ENCODE measurements around the gene PSMB3. TPM values are rescaled to one million over a fixed set of nuclear protein-coding genes. Genes with fewer than 3 reads are reported as not detected.
A peak's percentile ranks its signal among the peaks of the same experiment; 100 is the strongest.

PSMB3 gene
- polyA plus RNA-seq, 1 donor (not counting 4 experiments of a cell fraction or from before 2014, with no cell fraction given), result 294 TPM

DNA sequence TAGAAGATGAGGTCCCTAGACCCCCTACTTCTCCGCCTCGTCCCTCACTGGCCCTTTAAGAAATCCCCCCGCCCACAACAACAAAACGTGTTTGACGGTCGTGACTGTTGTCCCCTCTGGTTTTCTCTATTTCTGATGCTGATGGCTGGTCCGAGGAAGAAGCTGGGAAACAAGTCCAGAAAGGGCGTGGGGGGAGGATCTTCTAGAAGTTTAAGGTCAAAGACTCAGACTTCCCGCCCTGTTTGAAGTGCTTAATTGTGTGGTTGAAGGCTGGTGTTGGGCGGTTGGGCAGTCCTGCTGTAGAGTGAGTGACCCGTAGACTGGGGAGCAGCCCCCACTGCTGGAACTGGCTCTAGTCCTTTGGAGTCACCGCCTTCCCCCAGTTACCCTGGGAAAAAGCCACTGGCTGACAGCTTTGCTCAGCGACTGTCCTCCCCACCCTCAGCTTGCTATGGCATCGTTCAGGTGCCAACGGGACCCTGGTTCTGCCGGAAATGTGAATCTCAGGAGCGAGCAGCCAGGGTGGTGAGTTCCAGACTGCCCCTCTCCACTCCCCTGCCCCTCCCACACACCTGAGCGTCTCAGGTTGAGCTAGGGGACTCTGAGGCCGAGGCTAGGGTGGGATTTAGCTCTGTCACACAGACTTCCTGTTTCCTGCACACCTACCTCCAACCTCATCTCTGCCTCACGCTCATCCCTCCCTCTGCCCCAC, 45.9 kb upstream of the PSMB3 start:
- DNase-seq (ENCODE audit: low read depth, low spot score) (no peak), FAIRE-seq (no peak)
- H3K4me3 ChIP-seq (ENCODE audit: control insufficient read depth in 2 of 3, extremely low read depth in 1 of 3, insufficient read depth in 2 of 3, low read depth in 1 of 3, low read length in 3 of 3), result peak overlapping the region; percentile 63 to 88 (median 84)
- no peaks in the 10 kb centered on the region for H3K79me2 ChIP-seq (ENCODE audit: control insufficient read depth, insufficient read depth, low read length)
- no peaks in the 10 kb centered on the region for H3K9me1 ChIP-seq (ENCODE audit: control insufficient read depth, extremely low read depth, insufficient read depth, low read length)
- H3K27me3 ChIP-seq (ENCODE audit: control insufficient read depth, extremely low read depth, insufficient read depth, low read length), result no peaks in the 10 kb centered on the region
- TF ChIP-seq, protein P1, sequence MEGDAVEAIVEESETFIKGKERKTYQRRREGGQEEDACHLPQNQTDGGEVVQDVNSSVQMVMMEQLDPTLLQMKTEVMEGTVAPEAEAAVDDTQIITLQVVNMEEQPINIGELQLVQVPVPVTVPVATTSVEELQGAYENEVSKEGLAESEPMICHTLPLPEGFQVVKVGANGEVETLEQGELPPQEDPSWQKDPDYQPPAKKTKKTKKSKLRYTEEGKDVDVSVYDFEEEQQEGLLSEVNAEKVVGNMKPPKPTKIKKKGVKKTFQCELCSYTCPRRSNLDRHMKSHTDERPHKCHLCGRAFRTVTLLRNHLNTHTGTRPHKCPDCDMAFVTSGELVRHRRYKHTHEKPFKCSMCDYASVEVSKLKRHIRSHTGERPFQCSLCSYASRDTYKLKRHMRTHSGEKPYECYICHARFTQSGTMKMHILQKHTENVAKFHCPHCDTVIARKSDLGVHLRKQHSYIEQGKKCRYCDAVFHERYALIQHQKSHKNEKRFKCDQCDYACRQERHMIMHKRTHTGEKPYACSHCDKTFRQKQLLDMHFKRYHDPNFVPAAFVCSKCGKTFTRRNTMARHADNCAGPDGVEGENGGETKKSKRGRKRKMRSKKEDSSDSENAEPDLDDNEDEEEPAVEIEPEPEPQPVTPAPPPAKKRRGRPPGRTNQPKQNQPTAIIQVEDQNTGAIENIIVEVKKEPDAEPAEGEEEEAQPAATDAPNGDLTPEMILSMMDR (optimal IDR thresholded peaks at IDR 0.05 in 1 of 3, IDR thresholded peaks at IDR 0.05 in 1 of 3, conservative IDR thresholded peaks at IDR 0.05 in 1 of 3; ENCODE audit: extremely low read depth in 1 of 3, insufficient read depth in 2 of 3, low read length in 3 of 3), result no peak
- no peak for TF ChIP-seq EZH2 (IDR thresholded peaks at IDR 0.05; ENCODE audit: low read length)
- peak overlapping the region; percentile 33 for H3K27ac ChIP-seq (ENCODE audit: control insufficient read depth, insufficient read depth, low read length)
- peaks cover 2 to 9% of the 10 kb centered on the region in 2 experiments for H3K36me3 ChIP-seq (ENCODE audit: control insufficient read depth in 2 of 2, extremely low read depth in 1 of 2, insufficient read depth in 2 of 2, low read length in 2 of 2)
- H3K4me2 ChIP-seq (ENCODE audit: control insufficient read depth, extremely low read depth, insufficient read depth, low read depth, low read length), result peak overlapping the region; percentile 91
- H4K20me1 ChIP-seq (ENCODE audit: control insufficient read depth, extremely low read depth, insufficient read depth, low read length), result no peaks in the 10 kb centered on the region
- H3K4me1 ChIP-seq (ENCODE audit: control insufficient read depth, extremely low read depth, insufficient read depth, low read length), result peaks cover 25% of the 10 kb centered on the region
- H2AFZ ChIP-seq (ENCODE audit: control insufficient read depth, low read length), result no peak overlapping the region
- no peaks in the 10 kb centered on the region for H3K9me3 ChIP-seq (ENCODE audit: control insufficient read depth, low read depth, low read length)
- dilution Hi-C loops (cut with MboI; ENCODE audit: extremely low pct_ligation_motif_present, low sequenced_read_pairs), result no loop called here
- peak overlapping the region; percentile 76 for H3K9ac ChIP-seq (ENCODE audit: control insufficient read depth, extremely low read depth, insufficient read depth, low read length)

DNA sequence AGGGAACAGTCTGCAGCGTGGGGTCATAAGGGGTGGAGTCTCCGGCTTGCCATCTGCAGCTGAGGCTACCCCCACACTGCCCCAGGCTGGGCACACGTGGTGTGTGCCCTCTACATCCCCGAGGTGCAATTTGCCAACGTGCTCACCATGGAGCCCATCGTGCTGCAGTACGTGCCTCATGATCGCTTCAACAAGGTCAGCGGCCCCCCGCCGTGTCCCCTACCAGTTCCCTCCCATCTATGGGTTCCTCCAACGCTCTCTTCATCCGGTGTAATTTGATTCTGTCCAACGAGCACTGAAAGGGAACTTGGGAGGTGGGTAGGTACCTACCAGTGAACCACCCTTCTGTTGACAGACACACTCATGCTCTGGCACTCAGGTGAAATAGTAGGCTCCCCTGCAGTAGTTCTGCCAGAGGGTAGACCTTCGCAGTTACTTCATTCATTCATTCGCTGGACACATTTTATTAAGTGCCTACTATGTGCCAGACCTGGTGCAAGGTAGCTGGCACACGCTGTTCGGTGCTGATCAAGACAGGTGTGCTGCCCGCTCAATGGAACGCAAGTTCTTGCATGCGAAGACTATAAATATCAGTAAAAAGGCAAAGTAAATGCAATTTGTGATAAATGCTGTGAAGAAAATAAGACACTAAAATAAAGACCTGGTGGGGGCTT, 44.7 kb upstream of the PSMB3 start:
- H3K9me1 ChIP-seq (ENCODE audit: control insufficient read depth, extremely low read depth, insufficient read depth, low read length), result no peaks in the 10 kb centered on the region
- no peak overlapping the region for H3K9ac ChIP-seq (ENCODE audit: control insufficient read depth, extremely low read depth, insufficient read depth, low read length)
- no peak for TF ChIP-seq EZH2 (IDR thresholded peaks at IDR 0.05; ENCODE audit: low read length)
- TF ChIP-seq, protein P1 (optimal IDR thresholded peaks at IDR 0.05 in 1 of 3, IDR thresholded peaks at IDR 0.05 in 1 of 3, conservative IDR thresholded peaks at IDR 0.05 in 1 of 3; ENCODE audit: extremely low read depth in 1 of 3, insufficient read depth in 2 of 3, low read length in 3 of 3), result no peak
- no peak overlapping the region for H3K4me3 ChIP-seq (ENCODE audit: control insufficient read depth in 2 of 3, extremely low read depth in 1 of 3, insufficient read depth in 2 of 3, low read depth in 1 of 3, low read length in 3 of 3)
- peaks cover 9 to 14% of the 10 kb centered on the region in 2 experiments for H3K36me3 ChIP-seq (ENCODE audit: control insufficient read depth in 2 of 2, extremely low read depth in 1 of 2, insufficient read depth in 2 of 2, low read length in 2 of 2)
- H2AFZ ChIP-seq (ENCODE audit: control insufficient read depth, low read length), result no peak overlapping the region
- DNase-seq (ENCODE audit: low read depth, low spot score), result no peak
- no peak overlapping the region for H3K27ac ChIP-seq (ENCODE audit: control insufficient read depth, insufficient read depth, low read length)
- H4K20me1 ChIP-seq (ENCODE audit: control insufficient read depth, extremely low read depth, insufficient read depth, low read length), result no peaks in the 10 kb centered on the region
- FAIRE-seq, result no peak
- no peaks in the 10 kb centered on the region for H3K79me2 ChIP-seq (ENCODE audit: control insufficient read depth, insufficient read depth, low read length)
- H3K9me3 ChIP-seq (ENCODE audit: control insufficient read depth, low read depth, low read length), result no peaks in the 10 kb centered on the region
- dilution Hi-C loops (cut with MboI; ENCODE audit: extremely low pct_ligation_motif_present, low sequenced_read_pairs), result no loop called here
- no peaks in the 10 kb centered on the region for H3K27me3 ChIP-seq (ENCODE audit: control insufficient read depth, extremely low read depth, insufficient read depth, low read length)
- no peak overlapping the region for H3K4me2 ChIP-seq (ENCODE audit: control insufficient read depth, extremely low read depth, insufficient read depth, low read depth, low read length)
- peaks cover 23% of the 10 kb centered on the region for H3K4me1 ChIP-seq (ENCODE audit: control insufficient read depth, extremely low read depth, insufficient read depth, low read length)

Measured in keratinocyte (primary cell).